Measurements from ENCODE around the gene TNFRSF8. TPM values are rescaled to one million over a fixed set of nuclear protein-coding genes. Genes with fewer than 3 reads are reported as not detected.

Gene TNFRSF8
- total RNA-seq, 4 donors from 2014 or later, result 0.18 to 1.2 (median 0.76) TPM; not detected in 1

DNA sequence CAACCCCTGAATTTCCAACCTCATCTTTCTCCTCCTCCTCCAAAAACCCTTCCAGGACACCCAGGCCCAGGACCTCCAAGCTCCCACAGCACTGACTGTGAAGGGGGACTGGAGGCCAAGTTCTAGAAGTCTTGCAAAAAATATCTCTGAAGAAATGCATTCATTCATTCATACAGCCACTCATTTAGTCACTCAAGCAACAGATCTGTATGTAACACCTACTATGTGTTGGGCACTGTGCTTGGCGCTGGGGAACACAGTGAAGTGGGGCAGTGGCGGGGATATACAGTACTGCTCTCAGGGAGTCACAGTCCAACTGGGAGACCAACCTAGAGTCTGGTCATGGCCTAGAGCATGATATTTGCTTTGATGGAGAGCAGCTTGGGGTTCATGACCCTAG lies 88.4 kb downstream of the TNFRSF8 start:
- peaks cover 5 to 66% (median 25%) of the 10 kb centered on the region in 3 donors for H3K4me1 ChIP-seq
- intact Hi-C loops (cut with DNase I), result no loop called here
- H3K27me3 ChIP-seq, result peaks cover 0 to 34% (median 0%) of the 10 kb centered on the region in 4 donors
- TF ChIP-seq, protein P1, sequence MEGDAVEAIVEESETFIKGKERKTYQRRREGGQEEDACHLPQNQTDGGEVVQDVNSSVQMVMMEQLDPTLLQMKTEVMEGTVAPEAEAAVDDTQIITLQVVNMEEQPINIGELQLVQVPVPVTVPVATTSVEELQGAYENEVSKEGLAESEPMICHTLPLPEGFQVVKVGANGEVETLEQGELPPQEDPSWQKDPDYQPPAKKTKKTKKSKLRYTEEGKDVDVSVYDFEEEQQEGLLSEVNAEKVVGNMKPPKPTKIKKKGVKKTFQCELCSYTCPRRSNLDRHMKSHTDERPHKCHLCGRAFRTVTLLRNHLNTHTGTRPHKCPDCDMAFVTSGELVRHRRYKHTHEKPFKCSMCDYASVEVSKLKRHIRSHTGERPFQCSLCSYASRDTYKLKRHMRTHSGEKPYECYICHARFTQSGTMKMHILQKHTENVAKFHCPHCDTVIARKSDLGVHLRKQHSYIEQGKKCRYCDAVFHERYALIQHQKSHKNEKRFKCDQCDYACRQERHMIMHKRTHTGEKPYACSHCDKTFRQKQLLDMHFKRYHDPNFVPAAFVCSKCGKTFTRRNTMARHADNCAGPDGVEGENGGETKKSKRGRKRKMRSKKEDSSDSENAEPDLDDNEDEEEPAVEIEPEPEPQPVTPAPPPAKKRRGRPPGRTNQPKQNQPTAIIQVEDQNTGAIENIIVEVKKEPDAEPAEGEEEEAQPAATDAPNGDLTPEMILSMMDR (IDR thresholded peaks at IDR 0.05), result no peak
- no peak for TF ChIP-seq POLR2A (IDR thresholded peaks at IDR 0.05)
- no peak for DNase-seq
- 100% methylated on average over 2 of the region's 2 CpGs for WGBS, 2 donors
- no peak overlapping the region for H3K4me3 ChIP-seq
- no peaks in the 10 kb centered on the region for H3K36me3 ChIP-seq
- no peaks in the 10 kb centered on the region for H3K9me3 ChIP-seq
- H3K27ac ChIP-seq, result peak overlapping the region; percentile 9 to 84 (median 48)

DNA sequence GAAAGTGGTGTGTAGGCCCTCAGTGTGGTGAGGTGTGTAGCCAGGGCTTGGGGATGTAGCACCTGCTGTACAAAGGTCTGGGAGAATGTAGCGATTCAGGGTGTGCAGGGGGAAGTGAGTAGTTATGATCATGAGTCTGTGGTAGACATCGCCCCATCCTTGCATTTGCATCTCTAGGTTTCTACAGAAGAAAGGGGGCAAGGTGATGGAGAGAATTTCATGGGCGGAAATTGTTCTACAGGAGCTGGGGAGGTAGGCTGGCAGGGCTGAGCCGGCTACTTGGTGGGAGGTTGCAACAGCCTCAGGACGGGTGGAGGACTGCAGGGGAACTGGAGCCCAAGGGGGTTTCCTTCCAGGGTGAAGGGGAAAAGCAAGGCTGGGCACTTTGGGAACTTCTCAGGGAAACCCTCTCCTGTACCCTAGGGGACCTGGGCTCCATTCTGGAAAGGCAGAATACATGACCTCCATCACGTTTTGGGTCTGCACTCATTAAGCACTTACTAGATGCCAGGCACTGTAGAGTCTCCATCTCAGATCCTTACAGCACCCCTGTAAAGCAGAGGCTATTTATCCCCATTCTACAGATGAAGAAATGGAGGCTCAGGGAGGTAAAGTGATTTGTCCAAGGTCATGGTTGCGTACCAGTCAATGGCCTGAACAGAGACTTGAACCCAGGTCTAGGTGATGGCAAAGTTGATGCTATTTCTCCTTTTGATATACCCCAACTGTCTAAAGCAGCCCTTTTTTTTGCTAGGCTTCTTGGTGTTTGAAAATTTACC lies 89.2 kb downstream of the TNFRSF8 start:
- peaks cover 0 to 34% (median 0%) of the 10 kb centered on the region in 4 donors for H3K27me3 ChIP-seq
- H3K9me3 ChIP-seq, result no peaks in the 10 kb centered on the region
- intact Hi-C loops (cut with DNase I), result no loop called here
- peaks cover 5 to 60% (median 25%) of the 10 kb centered on the region in 3 donors for H3K4me1 ChIP-seq
- WGBS, 2 donors, result 73 to 86% methylated on average over 6 to 7 of the region's 7 CpGs
- H3K4me3 ChIP-seq, result no peak overlapping the region
- no peak for TF ChIP-seq POLR2A (IDR thresholded peaks at IDR 0.05)
- TF ChIP-seq, protein P1 (IDR thresholded peaks at IDR 0.05), result no peak
- H3K36me3 ChIP-seq, result no peaks in the 10 kb centered on the region
- DNase-seq, result no peak
- H3K27ac ChIP-seq, result peak overlapping the region in 3 of 4 donors; percentile 44 to 85 (median 54)

DNA sequence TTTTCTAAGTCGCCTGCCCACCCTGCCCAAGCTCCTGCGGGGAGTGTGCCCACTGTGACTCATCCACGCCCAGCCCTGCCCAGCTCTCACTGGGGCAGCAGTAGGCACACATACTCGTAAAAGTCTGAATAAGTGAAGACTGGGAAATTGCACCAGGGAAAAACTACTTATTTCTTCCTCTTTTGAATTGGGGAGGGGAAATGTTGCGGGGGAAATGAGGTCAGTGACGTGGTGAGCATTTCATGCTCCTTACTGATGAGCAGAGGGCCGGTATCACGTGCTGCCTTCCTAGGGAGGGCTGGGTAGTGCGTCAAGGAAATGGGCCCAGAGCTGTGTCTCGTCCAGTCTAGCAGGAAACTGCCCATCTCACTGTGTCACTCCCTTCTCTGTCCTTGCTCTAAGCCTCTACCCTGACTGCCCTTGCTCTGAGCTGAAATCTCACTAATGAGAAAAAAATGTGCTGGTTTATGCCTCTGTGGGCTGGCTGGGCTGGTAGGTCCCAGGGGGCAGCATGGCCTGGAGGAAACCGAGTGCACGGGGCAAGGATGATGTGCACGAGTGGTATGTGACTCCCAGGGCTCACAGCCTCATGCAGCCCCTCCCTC lies 90.2 kb downstream of the TNFRSF8 start:
- H3K27ac ChIP-seq, result peak overlapping the region; percentile 8 to 85 (median 49)
- no peaks in the 10 kb centered on the region for H3K9me3 ChIP-seq
- peaks cover 0 to 27% (median 0%) of the 10 kb centered on the region in 4 donors for H3K27me3 ChIP-seq
- 40 to 59% methylated on average over 6 to 9 of the region's 13 CpGs for WGBS, 2 donors
- no peaks in the 10 kb centered on the region for H3K36me3 ChIP-seq
- peak in 1 of 4 donors; percentile 42 for TF ChIP-seq POLR2A (IDR thresholded peaks at IDR 0.05)
- TF ChIP-seq, protein P1 (IDR thresholded peaks at IDR 0.05), result no peak
- H3K4me3 ChIP-seq, result no peak overlapping the region
- peak; percentile 27 for DNase-seq
- peaks cover 5 to 58% (median 19%) of the 10 kb centered on the region in 3 donors for H3K4me1 ChIP-seq
- intact Hi-C loops (cut with DNase I), result no loop called here

DNA sequence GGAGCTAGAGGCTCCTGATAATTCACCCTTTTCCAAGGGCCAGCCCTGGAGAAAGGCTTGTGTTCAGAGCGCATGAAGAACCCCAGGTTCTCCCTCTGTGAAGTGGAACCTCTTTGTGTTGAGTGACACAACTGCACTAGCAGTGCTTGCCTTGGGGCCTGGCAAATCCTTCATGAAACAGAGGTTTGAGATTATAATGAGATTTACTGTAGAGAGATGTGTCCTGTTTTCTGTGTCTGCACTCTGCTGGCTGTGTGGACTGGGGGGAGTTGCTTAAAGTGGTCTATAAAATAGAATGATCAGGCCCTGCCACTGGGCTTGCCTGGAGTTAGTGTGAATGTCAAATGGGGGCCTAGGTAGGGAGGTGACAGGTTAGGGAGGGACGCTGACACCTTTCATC lies 92.2 kb downstream of the TNFRSF8 start:
- Histone ChIP-seq H3K4me1 (peaks cover 5 to 47% (median 16%) of the 10 kb centered on the region in 3 donors), H3K27me3 (peaks cover 0 to 27% (median 0%) of the 10 kb centered on the region in 4 donors), H3K9me3 (no peaks in the 10 kb centered on the region), H3K4me3 (no peak overlapping the region), H3K27ac (no peak overlapping the region), H3K36me3 (no peaks in the 10 kb centered on the region)
- WGBS, 2 donors, result 87 to 92% methylated on average over 1 to 2 of the region's 2 CpGs
- DNase-seq, result no peak
- no peak for TF ChIP-seq POLR2A (IDR thresholded peaks at IDR 0.05)
- TF ChIP-seq, protein P1 (IDR thresholded peaks at IDR 0.05), result no peak
- intact Hi-C loops (cut with DNase I), result no loop called here

All from esophagus squamous epithelium (tissue), 5 donors.